CD4-positive, alpha-beta T cell (primary cell): ENCODE data around the gene DPP9. TPM values are rescaled to one million over a fixed set of nuclear protein-coding genes. Genes with fewer than 3 reads are reported as not detected.

Source experiments
- ATAC-seq: fragments of 200-7000 bp; cut with Tn5 transposase; one replicate; pipeline ENCODE4 v1.10.0; 2022; ENCODE audit warnings: mild to moderate bottlenecking; ENCODE audit not compliant: poor library complexity
- CTCF ChIA-PET: fragments of 350-600 bp; sonication (Branson Sonifier 250); formaldehyde crosslinking; loops from one replicate; lab custom pipeline; 2021; ENCODE audit warnings: antibody characterized with exemption, inconsistent platforms; lab: Charles Lee
- POLR2A ChIA-PET: fragments of 350-600 bp; sonication (Branson Sonifier 250); formaldehyde crosslinking; loops from one replicate; lab custom pipeline; 2021; ENCODE audit warnings: antibody characterized with exemption, inconsistent platforms; lab: Charles Lee
- DNase-seq, 14 experiments: peaks; one replicate each; pipeline ENCODE4 v3.0.0-alpha.2; 2013 to 2020; ENCODE audit warnings: mixed read lengths in 2 of 14
- H3K27ac ChIP-seq, 2 donors: one replicate each; pipeline versions ENCODE4 v1.5.1 to v1.7.0; 2013; ENCODE audit warnings: low read length in 2 of 2, low read depth in 1 of 2, mild to moderate bottlenecking in 1 of 2
- H3K27me3 ChIP-seq, 2 experiments: 1 replicate in 1 of 2; 2 replicates in 1 of 2; pipeline versions ENCODE4 v1.6.1 to v1.7.0; 2013; ENCODE audit warnings: low read length in 2 of 2, control low read depth in 1 of 2, mild to moderate bottlenecking in 1 of 2, moderate library complexity in 1 of 2; ENCODE audit not compliant: insufficient read depth in 2 of 2, control insufficient read depth in 1 of 2
- H3K36me3 ChIP-seq: one replicate; pipeline ENCODE4 v1.6.1; 2013; ENCODE audit warnings: low read length, control low read depth; ENCODE audit not compliant: insufficient read depth
- H3K4me1 ChIP-seq: one replicate; pipeline ENCODE4 v1.6.1; 2013; ENCODE audit warnings: low read length, control low read depth; ENCODE audit not compliant: insufficient read depth
- H3K4me3 ChIP-seq: one replicate; pipeline ENCODE4 v1.5.1; 2013; ENCODE audit warnings: mild to moderate bottlenecking, low read length, moderate library complexity
- H3K9me3 ChIP-seq, 2 experiments: 1 replicate in 1 of 2; 2 replicates in 1 of 2; pipeline versions ENCODE4 v1.6.1 to v1.7.0; 2013; ENCODE audit warnings: low read length in 2 of 2, mild to moderate bottlenecking in 2 of 2, control low read depth in 1 of 2, moderate library complexity in 1 of 2; ENCODE audit not compliant: control insufficient read depth in 1 of 2, insufficient read depth in 1 of 2
- H3K27ac Mint-ChIP-seq: one replicate; pipeline ENCODE4 v1.8.0; 2020; ENCODE audit warnings: mixed read lengths
- H3K27me3 Mint-ChIP-seq: one replicate; pipeline ENCODE4 v1.8.0; 2021; ENCODE audit warnings: mixed read lengths
- H3K36me3 Mint-ChIP-seq: one replicate; pipeline ENCODE4 v1.8.0; 2021; ENCODE audit warnings: low read depth, mixed read lengths
- H3K4me1 Mint-ChIP-seq: one replicate; pipeline ENCODE4 v1.8.0; 2021; ENCODE audit warnings: low read depth, mixed read lengths
- H3K4me3 Mint-ChIP-seq: one replicate; pipeline ENCODE4 v1.8.0; 2020; ENCODE audit warnings: mild to moderate bottlenecking, mixed read lengths
- H3K9me3 Mint-ChIP-seq: one replicate; pipeline ENCODE4 v1.8.0; 2020; ENCODE audit warnings: mixed read lengths
- intact Hi-C, 2 experiments: fragments of 100-400 bp; cut with DNase I in 1 of 2; cut with micrococcal nuclease in 1 of 2; formaldehyde crosslinking; loops; one replicate each; pipeline versions ENCODE4 v1.15.1 to v1.9.0; 2023 to 2025; cut with DNase I, micrococcal nuclease
- total RNA-seq, 174 experiments: library from RNA in 2 of 174; stranded (reverse) in 2 of 174; gene quantifications; one replicate each; pipeline ENCODE4 v1.2.3 and lab custom pipeline; 2021 to 2026
- TF ChIP-seq, protein P1 (sequence below): fragments of 200-600 bp; IDR thresholded peaks from one replicate; pipeline ENCODE4 v1.8.0; 2022; ENCODE audit warnings: antibody characterized with exemption, mild to moderate bottlenecking

Gene DPP9
- total RNA-seq, 2 experiments from 2014 or later, result 67.9 to 72.8 TPM

DNA sequence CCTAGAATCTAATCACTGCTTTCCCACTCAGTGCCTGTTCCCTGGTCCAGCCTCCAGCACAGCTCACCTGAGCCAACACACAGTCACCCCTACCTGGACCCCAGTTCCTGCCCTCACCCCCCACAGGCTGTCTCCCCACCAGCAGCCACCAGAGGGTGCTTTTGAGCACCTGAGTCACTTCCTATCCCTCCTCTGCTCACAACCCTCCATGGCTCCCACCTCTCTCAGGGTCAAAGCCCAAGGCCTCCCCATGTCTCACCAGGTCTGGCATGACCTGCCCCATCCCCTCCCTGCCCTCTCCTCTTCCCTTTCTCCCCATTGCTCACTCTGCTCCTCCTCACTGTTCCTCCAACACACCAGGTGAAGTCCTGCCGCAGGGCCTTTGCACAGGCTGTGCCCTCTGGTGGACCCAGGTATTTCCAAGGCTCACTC lies 7.1 kb upstream of the DPP9 start:
- DNase-seq, result peak; percentile 40 to 78 (median 63)
- CTCF ChIA-PET, result interaction anchor here (0.6 to 5.4 kb wide), 2 partner anchors 60 to 84 kb away, joined by 3 to 52 read pairs; partner anchors contain the start of gene FEM1A
- no peak overlapping the region for H3K27ac ChIP-seq
- H3K4me3 Mint-ChIP-seq, result no peak overlapping the region
- H3K27me3 ChIP-seq, result no peaks in the 10 kb centered on the region
- H3K4me1 Mint-ChIP-seq, result peaks cover 6% of the 10 kb centered on the region
- no peaks in the 10 kb centered on the region for H3K9me3 Mint-ChIP-seq
- no peaks in the 10 kb centered on the region for H3K9me3 ChIP-seq
- TF ChIP-seq, protein P1, sequence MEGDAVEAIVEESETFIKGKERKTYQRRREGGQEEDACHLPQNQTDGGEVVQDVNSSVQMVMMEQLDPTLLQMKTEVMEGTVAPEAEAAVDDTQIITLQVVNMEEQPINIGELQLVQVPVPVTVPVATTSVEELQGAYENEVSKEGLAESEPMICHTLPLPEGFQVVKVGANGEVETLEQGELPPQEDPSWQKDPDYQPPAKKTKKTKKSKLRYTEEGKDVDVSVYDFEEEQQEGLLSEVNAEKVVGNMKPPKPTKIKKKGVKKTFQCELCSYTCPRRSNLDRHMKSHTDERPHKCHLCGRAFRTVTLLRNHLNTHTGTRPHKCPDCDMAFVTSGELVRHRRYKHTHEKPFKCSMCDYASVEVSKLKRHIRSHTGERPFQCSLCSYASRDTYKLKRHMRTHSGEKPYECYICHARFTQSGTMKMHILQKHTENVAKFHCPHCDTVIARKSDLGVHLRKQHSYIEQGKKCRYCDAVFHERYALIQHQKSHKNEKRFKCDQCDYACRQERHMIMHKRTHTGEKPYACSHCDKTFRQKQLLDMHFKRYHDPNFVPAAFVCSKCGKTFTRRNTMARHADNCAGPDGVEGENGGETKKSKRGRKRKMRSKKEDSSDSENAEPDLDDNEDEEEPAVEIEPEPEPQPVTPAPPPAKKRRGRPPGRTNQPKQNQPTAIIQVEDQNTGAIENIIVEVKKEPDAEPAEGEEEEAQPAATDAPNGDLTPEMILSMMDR, result peak; percentile 46
- H3K36me3 ChIP-seq, result no peaks in the 10 kb centered on the region
- POLR2A ChIA-PET, result interaction anchor here (2.6 kb wide), 1 partner anchor 60 kb away, joined by 11 read pairs; the partner anchor contains the start of gene FEM1A
- H3K27me3 Mint-ChIP-seq, result peaks cover 13% of the 10 kb centered on the region
- peaks cover 6% of the 10 kb centered on the region for H3K4me1 ChIP-seq
- H3K4me3 ChIP-seq, result no peak overlapping the region
- H3K36me3 Mint-ChIP-seq, result no peaks in the 10 kb centered on the region
- no peak overlapping the region for H3K27ac Mint-ChIP-seq
- intact Hi-C loops, result no loop called here
- ATAC-seq, result peak; percentile 69

DNA sequence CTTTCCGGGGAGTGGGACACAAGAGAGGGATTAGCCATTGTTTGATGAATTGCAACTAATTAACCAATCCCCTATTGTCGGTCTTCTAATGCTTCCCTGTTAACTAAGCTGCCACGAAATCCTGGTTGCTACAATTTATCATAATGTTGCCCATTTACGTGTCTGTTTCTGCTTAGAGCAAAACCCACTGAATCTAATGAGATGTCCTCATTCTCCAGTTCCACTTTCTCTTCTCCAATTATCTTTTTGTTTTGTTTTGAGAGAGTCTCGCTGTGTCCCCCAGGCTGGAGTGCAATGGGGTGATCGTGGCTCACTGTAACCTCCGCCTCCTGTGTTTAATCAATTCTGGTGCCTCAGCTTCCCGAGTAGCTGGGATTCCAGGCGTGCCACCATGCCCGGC lies 5.2 kb upstream of the DPP9 start:
- no peaks in the 10 kb centered on the region for H3K36me3 ChIP-seq
- no peak overlapping the region for H3K4me3 Mint-ChIP-seq

DNA sequence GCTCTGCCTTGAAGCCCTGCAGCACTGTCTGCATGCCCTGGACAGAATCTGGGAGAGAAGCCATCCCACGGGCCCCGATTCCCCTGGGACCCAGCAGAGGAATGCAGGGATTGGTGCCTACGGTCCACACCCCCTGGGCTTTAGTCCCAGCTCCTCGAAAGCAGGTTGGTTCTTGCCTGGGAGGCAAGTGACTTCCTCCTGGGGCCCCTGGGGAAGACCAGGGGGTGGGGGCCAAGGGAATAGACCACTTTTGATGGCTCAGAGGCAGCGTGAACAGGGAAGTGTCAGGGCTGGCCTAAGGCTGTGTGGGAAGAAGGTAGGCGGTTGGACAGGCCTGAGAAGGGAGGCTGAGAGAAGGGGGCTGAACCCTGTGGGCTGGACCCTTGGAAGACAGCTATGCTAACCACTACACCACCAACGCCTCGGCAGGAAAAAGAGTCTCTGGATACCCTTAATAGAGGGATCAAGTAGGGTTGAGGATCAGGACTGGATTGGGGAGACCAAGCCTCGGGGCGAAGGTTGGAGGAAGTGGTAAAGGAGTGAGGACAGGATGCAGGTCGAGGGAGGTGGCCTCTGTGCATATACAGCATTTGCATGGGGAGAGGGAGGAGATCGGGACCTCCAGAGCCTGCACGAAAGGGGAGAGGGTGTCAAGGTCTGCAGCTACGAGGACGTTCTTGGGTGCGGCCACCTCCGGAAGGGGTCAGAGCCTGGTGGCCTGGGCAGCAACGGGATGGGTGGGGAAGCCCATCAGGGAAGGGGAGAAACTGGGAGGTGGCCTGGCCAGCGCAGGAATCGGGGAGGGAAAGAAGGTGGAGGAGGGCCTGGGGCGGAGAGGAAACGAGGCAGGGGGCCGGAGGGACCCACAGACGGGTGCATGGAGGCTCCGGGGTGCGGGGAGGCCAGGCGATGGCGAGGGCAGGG lies 709 bp downstream of the DPP9 start:
- H3K9me3 Mint-ChIP-seq, result peaks cover 3% of the 10 kb centered on the region
- POLR2A ChIA-PET, result interaction anchor here (0.8 to 2.3 kb wide), 2 partner anchors 68 to 246 kb away, joined by 3 to 10 read pairs; partner anchors contain the start of gene KDM4B

More for the DNA sequence above, 5.2 kb upstream of the DPP9 start:
- no peaks in the 10 kb centered on the region for H3K9me3 ChIP-seq
- H3K9me3 Mint-ChIP-seq, result peaks cover 2% of the 10 kb centered on the region
- intact Hi-C loops, result loop anchor here in 1 of 2 experiments (10.0 kb wide), 1 partner anchor 186 kb away; no protein-coding TSS in a partner anchor
- no peak overlapping the region for H3K27ac ChIP-seq
- no peak for DNase-seq
- peaks cover 19% of the 10 kb centered on the region for H3K27me3 Mint-ChIP-seq
- H3K27me3 ChIP-seq, result no peaks in the 10 kb centered on the region
- H3K4me1 Mint-ChIP-seq, result peaks cover 17% of the 10 kb centered on the region
- POLR2A ChIA-PET, result interaction anchor here (2.6 kb wide), 1 partner anchor 62 kb away, joined by 11 read pairs; the partner anchor contains the start of gene FEM1A
- peaks cover 12% of the 10 kb centered on the region for H3K36me3 Mint-ChIP-seq
- CTCF ChIA-PET, result interaction anchor here (5.4 kb wide), 1 partner anchor 62 kb away, joined by 52 read pairs; the partner anchor contains the start of gene FEM1A
- peaks cover 14% of the 10 kb centered on the region for H3K4me1 ChIP-seq
- no peak overlapping the region for H3K4me3 ChIP-seq
- peak overlapping the region; percentile 17 for H3K27ac Mint-ChIP-seq
- no peak for ATAC-seq
- TF ChIP-seq, protein P1, result no peak

More for the DNA sequence above, 709 bp downstream of the DPP9 start:
- Histone ChIP-seq H3K4me1 (peaks cover 30% of the 10 kb centered on the region), H3K4me3 (peak overlapping the region; percentile 97), H3K27ac (peak overlapping the region; percentile 49 to 64), H3K27me3 (no peaks in the 10 kb centered on the region), H3K9me3 (no peaks in the 10 kb centered on the region), H3K36me3 (peaks cover 31% of the 10 kb centered on the region)
- peak in 8 of 14 experiments; percentile 4 to 41 (median 12) for DNase-seq
- Mint-ChIP-seq H3K27me3 (peaks cover 13% of the 10 kb centered on the region), H3K4me1 (peaks cover 25% of the 10 kb centered on the region), H3K4me3 (peak overlapping the region; percentile 95), H3K27ac (peak overlapping the region; percentile 97), H3K36me3 (peaks cover 44% of the 10 kb centered on the region)
- ATAC-seq, result no peak
- intact Hi-C loops, result loop anchor here (1.0 to 10.0 kb wide), 7 partner anchors 52 to 476 kb away; partner anchors contain the start of genes FEM1A (in 1 of the 2), KDM4B (in 1 of the 2), MYDGF (in 1 of the 2) and TNFAIP8L1 (in 1 of the 2)
- CTCF ChIA-PET, result interaction anchor here (2.8 kb wide), 1 partner anchor 68 kb away, joined by 32 read pairs; the partner anchor contains the start of gene FEM1A
- TF ChIP-seq, protein P1, result no peak
